Stimulated activated CD4-positive, alpha-beta T cell treated with anti-CD3 and anti-CD28 coated beads, Interleukin-2, amount 100 ng/mL, for 24 hours (primary cell): ENCODE results near the gene FRMD8.
A peak's percentile ranks its signal among the peaks of the same experiment; 100 is the strongest.

Experiments
- DNase-seq, 2 donors: peaks; one replicate each; pipeline ENCODE4 v3.0.0-alpha.2; 2020

The FRMD8 gene

GRCh38 chr11:65425971-65426838 lies 39.8 kb downstream of the FRMD8 start:
- DNase-seq, result peak in 1 of 2 donors; percentile 52

DNA sequence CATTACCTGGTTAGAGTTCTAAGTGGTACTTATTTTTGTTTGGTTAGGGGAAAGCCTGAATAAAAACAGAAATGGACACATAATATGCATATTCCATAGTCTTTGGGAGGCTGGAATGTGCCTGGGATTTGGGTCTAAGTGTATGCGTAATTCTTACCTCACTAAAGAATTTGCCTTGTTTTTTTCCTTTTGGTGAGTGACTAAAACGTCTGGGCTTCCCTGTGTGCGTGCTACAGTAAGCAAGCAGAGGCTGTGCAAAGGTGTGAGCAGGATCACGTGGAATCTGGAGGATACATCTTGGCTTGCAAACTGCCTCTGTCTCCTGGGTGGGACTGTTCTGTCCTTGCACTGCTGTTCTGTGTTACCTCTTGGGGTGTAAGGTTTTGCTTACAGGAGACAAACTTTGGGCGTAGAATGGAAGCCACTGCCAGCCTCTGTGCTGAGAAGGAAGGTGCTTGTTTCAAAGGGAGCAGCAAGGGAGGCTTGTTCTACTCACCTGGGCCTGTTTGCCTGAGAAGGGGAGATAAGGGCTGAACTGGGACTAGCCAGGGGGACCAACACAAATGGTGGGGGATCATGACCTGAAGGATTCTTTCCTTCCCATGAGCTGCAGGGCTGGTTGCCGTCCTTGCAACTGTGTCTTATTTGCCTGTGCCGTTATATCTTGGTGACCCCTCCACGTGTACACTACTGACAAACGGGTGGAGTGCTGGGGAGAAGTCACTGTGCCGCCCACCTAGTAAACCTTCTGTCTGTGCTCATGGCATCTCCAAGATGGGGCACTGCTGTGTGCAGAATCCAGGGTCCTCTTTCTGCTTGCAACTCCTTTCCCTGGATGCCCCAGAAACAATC lies 40.6 kb downstream of the FRMD8 start:
- peak; percentile 47 to 52 for DNase-seq

DNA sequence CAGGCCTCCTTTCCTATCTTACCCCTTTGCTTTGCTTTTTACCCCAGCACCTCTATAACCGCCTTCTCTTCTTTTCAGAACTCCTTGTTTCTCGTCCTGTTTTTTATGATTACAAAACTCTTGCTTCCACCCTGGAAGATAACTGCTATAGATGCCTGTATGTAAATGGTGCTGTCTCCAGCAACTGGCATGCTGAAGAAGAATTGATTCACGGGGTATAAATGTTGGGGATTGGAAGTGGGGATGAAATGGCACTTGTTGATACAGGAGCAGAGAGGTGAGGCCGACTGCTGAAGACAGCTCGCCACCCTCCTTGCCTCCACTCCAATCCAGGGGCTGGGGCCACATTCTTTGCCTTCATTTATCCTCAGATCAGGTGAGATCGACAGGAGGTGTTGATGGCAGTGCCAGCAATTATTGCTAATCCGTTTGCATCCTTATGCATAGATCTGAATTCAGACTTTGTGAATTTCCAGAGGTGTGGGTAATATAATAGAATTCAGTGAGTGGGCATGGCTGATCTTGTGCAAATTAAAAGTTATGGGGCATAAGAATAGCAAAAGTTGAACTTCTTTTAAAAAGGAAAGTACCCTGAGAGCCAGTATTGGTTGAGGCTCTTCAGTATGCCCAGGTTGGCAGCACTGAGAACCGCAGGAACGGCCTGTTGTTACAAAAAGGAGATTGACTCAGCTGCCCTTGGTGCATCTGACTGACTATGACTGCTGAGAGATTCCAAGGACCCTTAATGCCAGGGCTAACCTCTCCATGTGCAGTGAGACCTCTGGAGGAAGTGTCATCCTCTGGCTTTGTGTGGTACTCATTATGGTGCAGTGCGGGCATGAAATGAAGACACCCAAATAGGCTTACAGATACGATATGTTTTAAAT lies 41.5 kb downstream of the FRMD8 start:
- peak; percentile 51 to 53 for DNase-seq

DNA sequence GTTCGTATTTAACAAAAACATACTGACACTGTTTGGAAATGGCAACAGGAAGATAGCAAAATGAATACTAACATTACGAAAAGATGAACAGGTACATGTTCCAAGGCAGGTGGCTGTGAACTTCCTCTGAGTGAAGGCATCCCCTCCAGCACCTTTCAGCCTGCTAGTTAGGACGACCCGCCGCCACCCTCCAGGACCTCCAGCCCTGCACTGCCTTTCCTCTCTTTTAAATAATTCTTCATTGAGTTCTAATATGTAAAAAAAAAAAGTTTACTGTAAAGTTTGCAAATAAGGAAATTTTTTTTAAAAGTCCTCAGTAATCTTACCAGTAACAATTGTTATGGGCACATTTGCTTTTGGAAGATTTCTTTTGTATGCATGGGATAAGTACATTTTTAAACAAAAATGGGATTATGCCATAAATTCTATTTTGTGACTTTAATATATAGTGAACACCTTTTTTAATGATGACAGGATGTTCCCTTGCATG lies 42.2 kb downstream of the FRMD8 start:
- DNase-seq, result no peak

DNA sequence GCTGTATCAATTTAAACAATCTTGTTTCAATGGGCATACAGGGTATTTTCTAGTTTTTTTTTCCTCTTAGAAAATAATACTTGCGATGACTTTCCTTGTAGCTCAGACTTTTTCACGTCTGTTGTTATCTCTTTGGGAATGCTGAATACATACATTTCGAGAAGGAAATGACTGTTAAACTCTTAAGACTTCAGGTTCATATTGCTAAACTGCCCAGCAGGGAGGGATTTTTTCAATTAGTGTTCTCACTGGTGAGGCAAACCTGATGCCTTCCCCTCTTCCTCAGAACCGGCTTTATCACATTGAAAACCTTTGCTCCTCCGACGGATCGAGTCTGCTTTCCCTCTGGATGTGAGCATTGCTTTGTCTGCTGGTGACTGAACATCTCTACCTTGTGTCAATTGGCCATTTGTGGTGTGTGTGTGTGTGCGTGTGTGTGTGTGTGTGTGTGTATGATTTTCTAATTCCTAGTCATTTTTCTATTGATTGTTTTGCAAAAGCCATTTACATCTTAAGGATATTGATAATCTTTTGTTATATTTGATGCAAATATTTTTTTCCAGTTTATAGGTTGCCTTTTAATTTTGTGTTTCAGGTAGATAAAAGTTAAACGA lies 42.7 kb downstream of the FRMD8 start:
- DNase-seq, result no peak

GRCh38 chr11:65429724-65430405 lies 43.4 kb downstream of the FRMD8 start:
- peak; percentile 50 to 55 for DNase-seq

DNA sequence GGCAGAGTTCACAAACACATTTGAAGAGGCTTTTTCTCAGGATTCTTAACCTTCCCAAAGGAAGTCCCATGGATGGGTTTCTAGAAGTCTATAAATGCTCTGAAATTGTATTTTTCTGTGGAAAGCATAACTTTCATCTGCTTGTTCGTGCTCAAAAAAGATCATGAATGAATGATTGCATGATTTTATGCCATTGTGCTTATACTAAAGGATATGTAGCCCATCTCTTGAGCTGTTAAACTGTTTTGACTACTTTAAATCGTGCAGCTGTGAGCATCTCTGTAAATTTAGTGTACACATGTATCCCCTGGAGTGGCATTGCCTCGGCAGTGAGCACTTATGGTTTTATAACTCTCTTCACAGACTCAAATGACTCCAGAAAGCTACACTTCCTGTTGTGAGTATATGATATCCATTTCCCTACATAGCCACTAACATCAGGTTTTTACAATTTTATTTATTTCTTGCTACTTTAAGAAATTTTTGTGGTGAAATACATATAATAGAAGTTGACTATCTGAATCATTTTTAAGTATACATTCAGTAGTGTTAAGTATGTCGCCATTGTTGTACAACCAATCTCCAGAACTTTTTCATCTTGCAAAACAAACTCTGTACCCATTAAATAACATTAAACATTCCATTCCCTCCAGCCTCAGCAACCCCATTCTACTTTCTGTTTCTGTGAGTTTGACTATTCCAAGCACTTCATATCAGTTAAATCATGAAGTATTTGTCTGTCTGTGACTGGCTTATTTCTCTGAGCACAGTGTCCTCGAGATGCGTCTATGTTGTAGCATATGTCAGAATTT lies 44.2 kb downstream of the FRMD8 start:
- no peak for DNase-seq

- no peak for DNase-seq
Observed at GRCh38 chr11:65431451-65432099, 45.1 kb downstream of the FRMD8 start.

DNA sequence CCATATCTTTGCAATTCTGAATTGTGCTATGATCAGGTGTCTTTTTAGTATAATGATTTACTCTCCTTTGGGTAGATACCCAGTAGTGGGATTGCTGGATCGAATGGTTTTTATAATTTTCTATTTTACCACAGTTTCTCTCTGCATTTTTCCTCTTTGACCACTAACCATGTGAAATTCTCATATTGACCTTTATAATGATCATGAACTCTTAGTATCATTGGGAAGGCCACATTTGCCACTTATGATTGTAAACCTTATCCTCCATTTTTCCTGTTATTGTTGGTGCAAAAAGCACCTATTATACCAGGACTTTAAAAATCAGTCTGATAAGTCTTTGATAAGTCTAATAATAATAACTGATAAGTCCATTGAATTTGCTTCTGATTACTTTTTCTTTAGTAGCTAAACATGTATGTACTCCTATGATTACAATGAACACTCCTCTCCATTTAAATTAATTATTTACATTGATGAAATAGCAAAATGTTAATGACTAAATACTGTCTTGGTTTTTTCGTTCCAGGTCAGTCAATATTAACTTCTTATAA lies 45.7 kb downstream of the FRMD8 start:
- no peak for DNase-seq

DNA sequence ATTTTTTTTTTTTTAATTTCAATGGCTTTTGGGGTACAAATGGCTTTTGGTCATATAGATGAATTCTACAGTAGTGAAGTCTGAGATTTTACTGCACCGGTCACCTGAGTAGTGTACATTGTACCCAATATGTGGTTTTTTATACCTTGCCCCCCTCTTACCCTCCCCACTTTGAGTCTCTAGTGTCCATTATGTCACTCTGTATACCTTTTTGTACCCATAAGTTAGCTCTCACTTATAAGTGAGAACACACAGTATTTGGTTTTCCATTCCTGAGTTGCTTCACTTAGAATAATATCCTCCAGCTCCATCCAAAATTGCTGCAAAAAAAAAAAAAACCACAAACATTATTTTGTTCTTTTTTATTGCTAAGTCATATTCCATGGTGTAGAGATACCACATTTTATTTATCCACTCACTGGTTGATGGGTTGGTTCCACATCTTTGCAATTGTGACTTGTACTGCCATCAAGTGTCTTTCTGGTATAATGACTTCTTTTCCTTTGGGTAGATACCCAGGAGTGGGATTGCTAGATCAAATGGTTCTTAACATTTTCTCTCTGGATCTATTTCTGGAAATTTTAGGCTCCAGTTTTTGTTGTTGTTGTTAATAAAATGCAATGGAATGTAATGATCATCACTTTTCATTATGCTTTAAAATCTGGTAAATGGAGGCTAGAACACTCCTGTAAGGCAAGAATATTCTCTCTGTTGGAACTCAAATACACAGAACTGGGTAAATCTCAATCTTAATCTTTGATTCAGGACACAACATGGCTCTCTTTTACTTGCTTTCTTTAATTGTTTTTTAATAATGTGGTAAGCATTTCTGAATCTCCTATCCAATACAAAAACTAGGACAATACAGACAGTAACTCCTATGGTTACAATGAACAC lies 46.5 kb downstream of the FRMD8 start:
- DNase-seq, result no peak

DNA sequence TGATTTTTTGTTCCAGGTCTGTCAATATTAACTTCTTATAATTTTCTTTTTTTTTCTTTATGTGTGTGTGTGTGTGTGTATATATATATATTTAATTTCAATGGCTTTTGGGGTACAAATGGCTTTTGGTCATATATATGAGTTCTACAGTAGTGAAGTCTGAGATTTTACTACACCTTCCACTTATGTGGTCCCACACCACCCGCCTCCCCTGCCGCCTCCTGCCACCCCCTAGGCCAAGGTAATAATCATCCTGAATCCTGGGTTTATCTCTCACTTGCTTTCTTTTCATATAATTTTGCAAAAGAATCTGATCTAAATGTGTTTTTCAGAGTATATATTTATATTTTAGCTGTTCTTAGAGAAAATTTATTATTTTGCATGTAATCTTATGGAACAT lies 47.2 kb downstream of the FRMD8 start:
- DNase-seq, result no peak

DNA sequence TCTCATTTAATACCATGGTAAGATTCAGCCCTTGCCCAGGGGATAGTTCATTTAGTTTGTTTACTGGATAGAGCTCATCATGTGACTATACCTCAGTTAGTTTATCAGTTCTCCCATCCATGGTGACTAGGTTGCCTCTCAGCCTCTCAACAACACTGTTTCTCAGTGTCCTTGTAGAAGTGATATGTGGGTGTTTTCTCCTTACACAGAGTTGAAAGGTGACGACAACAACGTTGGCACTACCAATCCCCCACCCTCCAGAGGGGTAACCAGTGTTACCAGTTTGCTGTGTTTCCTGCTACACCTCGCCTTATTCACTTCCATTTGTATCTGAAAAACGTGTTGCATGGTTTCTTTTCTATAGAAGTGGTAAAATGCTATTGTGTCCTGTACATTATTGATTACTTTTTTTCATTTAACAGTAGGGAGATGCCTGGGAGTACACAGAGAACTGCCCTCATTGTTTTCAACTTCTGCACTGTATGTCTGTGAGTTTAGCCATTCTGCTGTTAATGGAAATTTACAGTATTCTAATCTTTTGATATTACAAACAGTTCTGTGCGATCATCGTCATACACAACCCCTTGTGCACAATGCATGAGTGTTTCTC lies 47.7 kb downstream of the FRMD8 start:
- DNase-seq, result no peak

DNA sequence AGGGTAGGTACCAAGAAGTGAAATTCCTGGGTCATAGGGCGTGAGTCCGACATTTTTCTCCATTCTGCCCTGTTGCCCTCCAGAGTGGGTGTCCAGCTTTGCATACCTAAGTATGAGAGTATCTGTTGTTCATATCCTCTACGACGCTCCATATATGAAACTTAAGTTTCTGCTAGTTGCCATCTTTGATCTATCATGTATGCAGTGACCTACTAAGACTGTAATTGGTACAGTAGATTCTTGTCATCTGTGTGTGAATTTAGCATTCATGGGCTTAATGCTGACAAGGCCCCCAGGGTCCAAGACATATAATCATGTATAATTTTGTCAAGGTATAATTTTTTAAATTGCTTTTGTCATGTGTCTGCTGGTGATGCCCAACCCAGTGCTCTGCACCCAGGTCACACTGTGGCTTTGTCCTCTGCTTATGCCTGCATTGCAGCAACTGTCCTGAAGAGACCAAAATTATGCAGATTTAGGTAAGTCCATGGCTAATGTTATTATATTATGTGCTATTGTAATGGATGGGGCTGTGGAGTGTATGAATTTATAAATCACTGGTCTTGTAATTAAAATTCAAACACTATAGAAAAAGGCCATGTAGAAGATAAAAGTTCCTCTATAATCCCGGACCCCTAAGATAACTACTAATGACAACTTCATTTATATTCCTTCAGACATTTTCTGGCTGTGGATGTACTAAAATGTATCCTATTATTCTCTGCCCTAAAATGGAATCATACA lies 48.4 kb downstream of the FRMD8 start:
- DNase-seq, result no peak

- DNase-seq, result no peak
Observed at GRCh38 chr11:65435411-65435931, 49.0 kb downstream of the FRMD8 start.

DNA sequence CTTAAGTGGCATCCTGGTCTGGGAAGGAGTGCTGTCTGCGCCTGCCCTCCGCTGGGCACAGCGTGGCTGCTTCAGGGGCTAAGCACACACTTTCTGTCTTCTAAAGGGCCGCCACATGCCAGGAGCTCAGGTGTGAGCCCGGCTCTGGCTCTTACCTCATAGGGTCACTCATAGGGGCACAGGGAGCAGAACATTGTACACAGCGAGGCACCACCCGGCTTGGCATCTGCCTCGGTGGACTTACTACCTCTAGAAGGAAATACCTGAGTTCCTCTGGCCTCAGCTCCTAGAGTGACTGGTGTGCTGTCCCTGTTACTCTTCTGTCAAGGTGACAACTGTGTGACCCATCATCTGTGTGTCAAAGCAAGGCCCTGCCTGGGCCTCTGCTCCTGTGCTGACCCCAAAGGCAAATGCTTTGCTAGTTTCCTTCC lies 49.6 kb downstream of the FRMD8 start:
- no peak for DNase-seq

- no peak for DNase-seq
Observed at GRCh38 chr11:65436412-65437032, 50.1 kb downstream of the FRMD8 start.
